22Rv1 (cell line): Measurements from ENCODE around the gene ITPK1.

ENCODE experiments used
- ZFX ChIP-seq: fragments of 450-650 bp; IDR thresholded peaks from 2 replicates; pipeline ENCODE4 v1.6.1; 2017; ENCODE audit warnings: antibody characterized with exemption, borderline replicate concordance
- TF ChIP-seq, protein P1 (sequence below): fragments of 450-650 bp; IDR thresholded peaks from 2 replicates; pipeline ENCODE4 v1.5.1; 2017; ENCODE audit warnings: mild to moderate bottlenecking

DNA sequence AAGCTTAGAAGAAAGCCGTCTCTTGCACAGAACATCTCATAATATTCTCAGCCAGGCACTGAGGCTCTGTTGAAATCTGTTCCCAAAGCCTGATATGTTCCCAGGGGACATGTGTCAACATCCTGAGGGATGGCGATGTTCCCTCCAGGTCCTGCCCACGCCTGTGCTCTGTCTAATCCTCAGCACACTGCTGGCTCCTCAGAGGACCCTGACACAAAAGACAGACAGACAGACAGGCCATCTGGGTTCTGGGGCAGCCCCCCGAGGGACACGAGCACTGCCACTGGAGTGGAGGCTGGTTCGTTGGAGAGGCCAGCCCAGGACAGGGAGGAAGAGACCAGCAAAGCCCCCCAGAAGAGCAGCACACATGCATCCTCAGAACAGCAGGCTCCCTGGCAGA is 165.0 kb downstream of the ITPK1 start:
- TF ChIP-seq, protein P1, sequence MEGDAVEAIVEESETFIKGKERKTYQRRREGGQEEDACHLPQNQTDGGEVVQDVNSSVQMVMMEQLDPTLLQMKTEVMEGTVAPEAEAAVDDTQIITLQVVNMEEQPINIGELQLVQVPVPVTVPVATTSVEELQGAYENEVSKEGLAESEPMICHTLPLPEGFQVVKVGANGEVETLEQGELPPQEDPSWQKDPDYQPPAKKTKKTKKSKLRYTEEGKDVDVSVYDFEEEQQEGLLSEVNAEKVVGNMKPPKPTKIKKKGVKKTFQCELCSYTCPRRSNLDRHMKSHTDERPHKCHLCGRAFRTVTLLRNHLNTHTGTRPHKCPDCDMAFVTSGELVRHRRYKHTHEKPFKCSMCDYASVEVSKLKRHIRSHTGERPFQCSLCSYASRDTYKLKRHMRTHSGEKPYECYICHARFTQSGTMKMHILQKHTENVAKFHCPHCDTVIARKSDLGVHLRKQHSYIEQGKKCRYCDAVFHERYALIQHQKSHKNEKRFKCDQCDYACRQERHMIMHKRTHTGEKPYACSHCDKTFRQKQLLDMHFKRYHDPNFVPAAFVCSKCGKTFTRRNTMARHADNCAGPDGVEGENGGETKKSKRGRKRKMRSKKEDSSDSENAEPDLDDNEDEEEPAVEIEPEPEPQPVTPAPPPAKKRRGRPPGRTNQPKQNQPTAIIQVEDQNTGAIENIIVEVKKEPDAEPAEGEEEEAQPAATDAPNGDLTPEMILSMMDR = no peak
- TF ChIP-seq ZFX = no peak
